ENCODE results near the gene RNASE4.
"Not testable (repeated sequence)": the region's sequence is repeated elsewhere in the genome, so short reads cannot be mapped to it uniquely, and the experiment has no call there.

The RNASE4 gene

DNA sequence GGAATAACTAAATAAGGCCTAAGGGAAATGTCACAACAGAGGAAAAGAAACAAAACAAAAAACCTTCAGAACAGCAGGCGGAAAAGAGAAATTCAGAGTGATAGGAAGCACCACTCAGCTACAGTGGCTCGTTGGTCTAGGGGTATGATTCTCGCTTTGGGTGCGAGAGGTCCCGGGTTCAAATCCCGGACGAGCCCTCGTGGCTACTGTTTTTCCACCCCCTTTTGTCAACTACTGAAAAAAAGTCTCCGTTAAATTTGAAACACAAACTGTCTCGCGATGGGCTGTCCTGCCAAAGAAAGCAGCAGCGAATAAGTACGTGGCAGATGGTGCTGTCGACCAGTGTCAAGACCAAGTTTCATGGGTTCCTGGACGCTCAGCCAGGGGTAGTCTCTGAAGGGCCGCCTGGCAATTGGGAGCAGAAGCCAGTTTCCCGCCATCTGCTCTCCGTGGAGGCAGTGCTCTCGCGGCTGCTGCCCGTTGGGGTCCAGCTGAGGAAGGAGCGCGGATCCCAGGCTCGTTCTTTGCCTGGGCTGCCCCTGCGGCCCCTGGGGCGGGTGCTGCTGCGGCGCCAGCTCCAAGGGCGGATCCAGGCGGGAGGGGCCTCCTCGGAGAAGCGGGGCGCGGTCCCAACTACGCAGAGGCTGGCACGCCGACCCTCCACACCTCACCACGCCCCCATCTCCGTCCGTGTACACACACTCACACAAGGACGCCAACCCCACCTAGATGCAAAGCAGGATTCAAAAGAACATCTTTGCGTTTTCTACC lies at the start of gene RNASE4:
RNASE4 (plus strand) TSS at position 670 of the 771 bp plus-strand sequence. CDS start 14,812 bp downstream, outside the sequence.
- peak; percentile 87 for DNase-seq (ENCODE audit: low read depth)
- no peak; the same call in 1 of the 2 replicates for TF ChIP-seq MAX (IDR thresholded peaks at IDR 0.05; ENCODE audit: low read depth, low read length)
- TF ChIP-seq CTCF (IDR thresholded peaks at IDR 0.05; ENCODE audit: low read depth, low read length): no peak
- peak; percentile 25 for TF ChIP-seq POLR2A (IDR thresholded peaks at IDR 0.05; ENCODE audit: extremely low read depth, insufficient read length)
- TF ChIP-seq MYC (IDR thresholded peaks at IDR 0.05; ENCODE audit: low read depth, low read length): no peak
- H3K4me3 ChIP-seq (ENCODE audit: low read depth, low read length): peak within 1 kb of the TSS; percentile 66

DNA sequence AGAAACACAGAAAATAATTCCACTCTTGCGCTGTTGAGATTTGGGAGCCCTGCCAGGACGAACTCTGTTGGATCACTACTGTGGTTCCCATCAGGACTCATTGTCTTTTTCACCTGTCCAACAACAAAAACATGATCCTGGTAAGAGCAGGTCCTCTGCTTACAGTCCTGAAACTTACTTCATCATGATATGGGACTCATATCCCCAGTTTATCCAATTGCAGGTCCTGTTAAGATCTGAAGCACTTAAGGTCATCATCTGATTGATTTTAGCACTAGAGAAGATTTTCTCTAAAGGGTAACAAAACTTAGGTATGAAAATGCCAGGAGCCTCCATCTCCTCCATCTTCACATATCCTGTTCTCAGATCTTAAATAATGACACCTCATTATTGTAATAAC lies 42.8 kb upstream of the RNASE4 start, which contains the start of gene OR6S1:
OR6S1 (minus strand) TSS at position 101 of the 400 bp plus-strand sequence; CDS start at position 101, 0 bp downstream.
- TF ChIP-seq MAX (IDR thresholded peaks at IDR 0.05; ENCODE audit: low read depth, low read length) (no peak), CTCF (IDR thresholded peaks at IDR 0.05; ENCODE audit: low read depth, low read length) (no peak), POLR2A (IDR thresholded peaks at IDR 0.05; ENCODE audit: extremely low read depth, insufficient read length) (no peak), MYC (IDR thresholded peaks at IDR 0.05; ENCODE audit: low read depth, low read length) (no peak)
- H3K4me3 ChIP-seq (ENCODE audit: low read depth, low read length): no peak within 1 kb of the TSS
- no peak for DNase-seq (ENCODE audit: low read depth)

GRCh38 chr14:20642182-20642581 lies 42.2 kb upstream of the RNASE4 start:
- H3K4me3 ChIP-seq (ENCODE audit: low read depth, low read length): no peak overlapping the region
- TF ChIP-seq POLR2A (IDR thresholded peaks at IDR 0.05; ENCODE audit: extremely low read depth, insufficient read length) (no peak), MYC (IDR thresholded peaks at IDR 0.05; ENCODE audit: low read depth, low read length) (no peak), MAX (IDR thresholded peaks at IDR 0.05; ENCODE audit: low read depth, low read length) (no peak), CTCF (IDR thresholded peaks at IDR 0.05; ENCODE audit: low read depth, low read length) (no peak)
- DNase-seq (ENCODE audit: low read depth): no peak

DNA sequence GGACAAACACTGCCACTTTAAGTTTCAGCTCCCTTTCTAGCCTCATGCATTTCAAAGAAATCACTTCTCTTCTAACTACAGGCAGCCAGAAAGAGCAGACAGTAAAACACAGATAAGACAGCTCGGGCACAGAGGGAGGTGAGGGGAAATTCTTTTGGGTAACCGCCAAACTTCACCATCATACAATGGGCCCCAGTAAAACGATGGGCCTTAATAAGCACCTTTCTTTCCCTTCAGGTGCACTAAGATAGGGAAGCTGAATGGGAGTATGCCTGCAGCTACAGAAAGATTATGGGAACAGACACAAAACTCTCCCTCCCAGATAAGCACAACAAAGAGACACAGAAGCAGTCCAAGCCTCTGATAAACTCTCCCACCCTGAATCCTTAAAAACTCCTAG lies 41.6 kb upstream of the RNASE4 start:
- H3K4me3 ChIP-seq (ENCODE audit: low read depth, low read length); DNase-seq (ENCODE audit: low read depth): not testable (repeated sequence)

GRCh38 chr14:20644520-20644919 lies 39.8 kb upstream of the RNASE4 start:
- H3K4me3 ChIP-seq (ENCODE audit: low read depth, low read length): no peak overlapping the region
- DNase-seq (ENCODE audit: low read depth): no peak
- no peak for TF ChIP-seq MYC (IDR thresholded peaks at IDR 0.05; ENCODE audit: low read depth, low read length)
- TF ChIP-seq CTCF (IDR thresholded peaks at IDR 0.05; ENCODE audit: low read depth, low read length): no peak
- no peak for TF ChIP-seq MAX (IDR thresholded peaks at IDR 0.05; ENCODE audit: low read depth, low read length)
- TF ChIP-seq POLR2A (IDR thresholded peaks at IDR 0.05; ENCODE audit: extremely low read depth, insufficient read length): no peak

DNA sequence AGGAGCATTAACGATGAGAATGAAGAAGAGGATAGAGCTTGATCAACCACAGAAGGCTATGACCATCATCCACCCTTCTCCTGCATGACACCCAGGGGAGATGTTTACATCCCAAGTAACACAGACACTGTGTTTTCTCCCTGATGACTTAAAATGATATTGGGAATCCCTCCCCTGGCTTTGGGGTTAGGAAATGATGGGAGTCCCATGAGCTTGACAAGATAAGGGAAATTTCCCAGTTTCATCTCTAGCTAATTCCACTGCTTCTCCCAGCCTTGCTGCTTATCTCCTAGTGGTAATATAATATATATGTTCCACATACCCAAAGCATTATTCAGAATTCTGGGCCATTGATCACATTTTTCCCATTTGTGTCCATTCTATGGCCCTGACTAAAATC lies 38.9 kb upstream of the RNASE4 start:
- no peak for DNase-seq (ENCODE audit: low read depth)
- TF ChIP-seq CTCF (IDR thresholded peaks at IDR 0.05; ENCODE audit: low read depth, low read length) (no peak), MAX (IDR thresholded peaks at IDR 0.05; ENCODE audit: low read depth, low read length) (no peak), POLR2A (IDR thresholded peaks at IDR 0.05; ENCODE audit: extremely low read depth, insufficient read length) (no peak), MYC (IDR thresholded peaks at IDR 0.05; ENCODE audit: low read depth, low read length) (no peak)

More for the DNA sequence above, 38.9 kb upstream of the RNASE4 start:
- no peak overlapping the region for H3K4me3 ChIP-seq (ENCODE audit: low read depth, low read length)
